ENCODE data around the gene IDI1.

IDI1 gene

DNA sequence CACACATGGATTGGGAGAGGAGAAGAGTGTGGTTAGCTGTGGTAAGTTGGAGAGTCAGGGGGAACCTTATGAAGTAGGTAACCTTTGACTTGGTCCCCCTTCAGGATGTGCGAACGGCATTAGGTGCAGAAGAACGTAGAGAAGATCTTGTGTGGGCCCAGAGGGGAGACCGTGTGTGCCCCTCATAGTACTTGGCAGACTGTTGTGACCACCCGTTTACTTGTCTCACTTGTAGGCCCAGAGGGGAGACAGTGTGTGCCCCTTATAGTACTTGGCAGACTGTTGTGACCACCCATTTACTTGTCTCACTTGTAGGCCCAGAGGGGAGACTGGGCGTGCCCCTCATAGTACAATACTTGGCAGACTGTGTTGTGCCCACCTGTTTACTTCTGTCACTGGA, 58.1 kb downstream of the IDI1 start:
- in situ Hi-C loops (cut with HindIII; ENCODE audit: low sequenced_read_pairs), result no loop called here
- H3K4me3 ChIP-seq (ENCODE audit: low read depth, low read length), result no peak overlapping the region
- TF ChIP-seq, protein P1, sequence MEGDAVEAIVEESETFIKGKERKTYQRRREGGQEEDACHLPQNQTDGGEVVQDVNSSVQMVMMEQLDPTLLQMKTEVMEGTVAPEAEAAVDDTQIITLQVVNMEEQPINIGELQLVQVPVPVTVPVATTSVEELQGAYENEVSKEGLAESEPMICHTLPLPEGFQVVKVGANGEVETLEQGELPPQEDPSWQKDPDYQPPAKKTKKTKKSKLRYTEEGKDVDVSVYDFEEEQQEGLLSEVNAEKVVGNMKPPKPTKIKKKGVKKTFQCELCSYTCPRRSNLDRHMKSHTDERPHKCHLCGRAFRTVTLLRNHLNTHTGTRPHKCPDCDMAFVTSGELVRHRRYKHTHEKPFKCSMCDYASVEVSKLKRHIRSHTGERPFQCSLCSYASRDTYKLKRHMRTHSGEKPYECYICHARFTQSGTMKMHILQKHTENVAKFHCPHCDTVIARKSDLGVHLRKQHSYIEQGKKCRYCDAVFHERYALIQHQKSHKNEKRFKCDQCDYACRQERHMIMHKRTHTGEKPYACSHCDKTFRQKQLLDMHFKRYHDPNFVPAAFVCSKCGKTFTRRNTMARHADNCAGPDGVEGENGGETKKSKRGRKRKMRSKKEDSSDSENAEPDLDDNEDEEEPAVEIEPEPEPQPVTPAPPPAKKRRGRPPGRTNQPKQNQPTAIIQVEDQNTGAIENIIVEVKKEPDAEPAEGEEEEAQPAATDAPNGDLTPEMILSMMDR (IDR thresholded peaks at IDR 0.05; ENCODE audit: low read depth, low read length), result no peak

More for the DNA sequence above, 58.1 kb downstream of the IDI1 start:
- DNase-seq (ENCODE audit: low read depth, low spot score), result no peak
